ENCODE measurements around the gene ADAMTS20. TPM values are rescaled to one million over a fixed set of nuclear protein-coding genes. Genes with fewer than 3 reads are reported as not detected.

ADAMTS20 gene
- polyA plus RNA-seq, result not detected in 2 replicates

GRCh38 chr12:43551971-43552559, at the start of gene ADAMTS20:
ADAMTS20 (minus strand) TSS chr12:43552203; CDS start chr12:43551921, 282 bp downstream.

Other genes starting within 250 kb of the ADAMTS20 start
- gene PUS7L, start 206.6 kb upstream of the ADAMTS20 start, polyA plus RNA-seq, result 24.6 and 26.6 TPM in 2 replicates
- 0.28 and 2.1 TPM in 2 replicates for gene IRAK4, start 206.7 kb upstream of the ADAMTS20 start, polyA plus RNA-seq